Measurements from ENCODE around the gene SLC25A48.

The SLC25A48 gene

DNA sequence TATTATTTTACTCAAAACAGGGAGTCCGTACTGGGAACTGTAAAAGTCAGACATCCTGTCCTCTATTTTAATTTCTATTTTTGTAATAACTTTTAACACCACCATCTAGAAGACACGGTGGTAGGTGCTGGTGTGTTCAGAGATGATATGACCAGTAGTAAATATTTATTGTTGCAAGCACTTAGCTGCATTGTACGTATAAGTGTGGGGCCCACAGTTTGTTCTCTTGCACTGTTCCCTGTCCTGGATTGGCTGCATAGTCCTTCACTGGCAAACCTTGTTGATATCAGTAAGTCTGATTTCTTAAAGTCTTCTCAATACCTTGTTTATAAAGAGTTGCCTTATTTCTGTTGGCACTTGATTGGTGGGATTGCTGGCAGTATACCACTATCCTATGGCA lies 85.7 kb downstream of the SLC25A48 start:
- DNase-seq (ENCODE audit: low read depth in 3 of 3), result no peak

DNA sequence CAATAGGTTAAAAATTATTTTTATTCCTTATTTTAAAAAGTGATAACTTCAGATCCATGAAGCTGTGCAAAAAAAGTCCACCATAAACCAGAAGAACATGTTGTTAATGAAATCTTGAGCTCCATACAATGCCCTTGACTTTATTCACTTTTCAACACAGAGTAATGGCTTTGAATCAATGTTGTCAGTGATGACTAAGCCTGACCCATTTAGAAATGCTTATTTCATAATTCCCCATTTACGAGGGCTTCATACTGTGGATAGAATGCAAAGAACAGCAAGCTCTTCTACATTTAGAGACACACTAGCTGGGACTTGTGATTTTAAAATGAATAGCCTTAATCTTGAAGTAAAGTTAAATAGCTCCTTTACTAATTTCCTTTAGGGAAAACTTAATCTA lies 86.9 kb downstream of the SLC25A48 start:
- DNase-seq (ENCODE audit: low read depth in 3 of 3), result no peak

DNA sequence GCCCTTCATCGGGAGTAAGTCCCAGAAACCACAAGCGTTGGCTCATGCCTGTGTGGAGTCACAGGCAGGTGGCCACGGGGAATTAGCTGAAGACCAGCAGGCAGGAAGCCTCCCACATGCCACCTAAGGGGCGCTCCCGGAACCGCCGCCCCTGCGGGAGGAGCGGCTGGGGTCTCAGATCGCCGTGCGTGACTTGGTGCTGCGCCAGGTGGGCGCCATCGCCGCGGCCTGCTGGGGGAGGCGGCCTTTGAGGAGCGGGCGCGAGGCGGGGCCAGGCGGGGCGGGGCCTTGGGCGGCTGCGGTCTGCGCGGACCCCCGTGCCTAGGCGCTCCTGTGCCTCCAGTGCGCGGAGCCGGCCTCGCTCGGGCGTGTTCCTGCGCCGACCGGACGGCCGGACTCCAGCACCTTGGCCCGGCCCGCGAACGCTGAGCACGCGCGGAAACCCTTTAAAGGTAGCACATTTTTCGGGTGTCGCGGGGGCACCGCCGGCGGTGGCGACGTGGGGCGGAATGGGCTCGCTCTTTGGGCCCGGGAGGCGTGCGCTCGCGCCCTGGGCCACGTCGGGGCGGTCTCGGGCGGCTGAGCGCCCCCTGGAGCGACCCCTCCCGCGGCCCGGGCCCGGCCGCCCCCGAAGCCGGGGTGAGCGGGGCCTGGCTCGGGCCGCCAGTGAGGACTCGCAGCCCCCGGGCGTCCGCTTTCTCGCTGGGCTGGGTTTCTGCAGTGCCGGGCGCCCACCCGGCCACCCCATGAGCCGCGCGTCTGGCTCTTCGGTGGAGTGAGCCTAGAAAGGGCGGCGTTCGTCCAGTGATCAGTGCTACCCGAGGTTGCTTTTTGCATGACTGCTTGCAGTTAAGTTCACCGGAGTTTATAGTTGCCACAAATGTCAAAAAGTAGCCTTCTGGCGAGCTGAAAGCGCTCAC lies 95.8 kb downstream of the SLC25A48 start:
- DNase-seq (ENCODE audit: low read depth in 3 of 3), result no peak

DNA sequence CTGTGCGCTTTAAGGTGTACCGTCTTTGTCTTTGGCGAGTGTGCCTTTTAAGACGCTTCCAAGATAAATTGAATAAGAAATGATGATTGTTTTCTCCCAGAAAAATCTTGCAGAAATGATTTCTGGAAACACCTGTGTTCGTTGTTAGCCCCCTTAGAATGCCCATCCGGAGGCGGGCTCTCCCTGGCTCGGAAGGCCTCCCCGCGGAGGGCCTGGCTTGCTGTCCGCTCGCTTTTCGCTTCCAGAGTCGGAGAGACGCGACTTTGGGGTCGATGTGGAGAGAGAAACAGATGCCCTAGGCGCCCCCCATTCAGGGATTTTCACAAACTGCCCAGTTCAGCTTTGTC lies 96.5 kb downstream of the SLC25A48 start:
- DNase-seq (ENCODE audit: low read depth in 3 of 3), result no peak

DNA sequence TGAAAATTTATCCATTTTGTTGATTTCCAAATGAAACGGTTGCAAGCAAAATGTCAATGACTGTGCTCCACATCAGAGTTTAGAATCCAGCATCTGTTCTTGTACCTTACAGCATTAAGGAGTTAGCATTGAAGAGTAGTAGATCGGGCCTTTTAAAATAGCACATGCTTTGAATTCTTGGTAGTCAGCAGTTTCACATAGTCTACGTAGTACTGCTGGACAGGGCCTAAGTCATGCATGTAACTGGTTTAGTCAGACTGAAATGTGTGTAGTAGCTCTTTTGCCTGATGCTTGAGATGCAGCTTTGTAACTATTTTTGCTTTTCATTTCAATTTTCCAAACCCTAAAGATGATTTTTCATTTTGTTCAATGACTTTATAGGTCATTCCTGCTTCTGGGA lies 100.5 kb downstream of the SLC25A48 start:
- DNase-seq (ENCODE audit: low read depth in 3 of 3), result no peak

DNA sequence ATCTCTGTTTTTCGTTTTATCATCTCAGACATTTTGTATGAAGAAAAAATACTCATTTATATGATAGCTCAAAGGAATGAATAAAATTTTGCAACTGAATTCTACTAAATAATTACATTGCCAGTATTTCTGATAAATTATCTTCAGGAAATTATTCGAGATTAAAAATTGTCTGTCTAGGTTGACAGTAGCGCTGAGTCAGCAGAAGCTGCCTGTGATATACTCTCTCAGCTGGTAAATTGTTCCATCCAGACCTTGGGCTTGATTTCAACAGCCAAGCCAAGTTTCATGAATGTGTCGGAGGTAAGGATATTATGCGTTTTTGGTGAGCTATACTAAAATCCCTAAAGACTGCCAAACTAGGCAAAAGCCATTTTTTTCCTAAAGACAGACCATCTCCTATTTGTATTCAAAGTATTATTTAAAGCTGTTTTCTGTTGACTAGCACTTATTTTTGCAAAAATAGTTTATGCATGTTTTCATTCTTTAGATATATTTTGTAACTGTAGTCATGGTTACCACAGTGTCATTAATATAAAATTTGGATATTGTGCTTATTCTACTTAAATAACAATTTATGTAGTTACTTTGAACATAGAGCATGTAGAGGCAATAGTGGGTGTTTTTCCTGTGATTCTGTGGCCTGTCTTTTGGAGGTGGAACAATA lies 102.9 kb downstream of the SLC25A48 start:
- no peak for DNase-seq (ENCODE audit: low read depth in 3 of 3)
